CD4-positive, alpha-beta memory T cell (primary cell): ENCODE results near the gene SLC16A8. TPM values are rescaled to one million over a fixed set of nuclear protein-coding genes. Genes with fewer than 3 reads are reported as not detected.

ENCODE experiments used
- CTCF ChIA-PET: fragments of 350-600 bp; sonication (Branson Sonifier 250); formaldehyde crosslinking; loops from one replicate; lab custom pipeline; 2021; ENCODE audit warnings: inconsistent platforms; ENCODE audit not compliant: partially characterized antibody; lab: Charles Lee
- POLR2A ChIA-PET: fragments of 350-600 bp; sonication (Branson Sonifier 250); formaldehyde crosslinking; loops from one replicate; lab custom pipeline; 2021; ENCODE audit not compliant: partially characterized antibody; lab: Charles Lee
- DNase-seq, 5 donors: peaks; one replicate each; pipeline versions ENCODE4 v3.0.0 to v3.0.0-alpha.2; 2020 to 2022; ENCODE audit warnings: mixed read lengths in 1 of 5
- H3K27ac ChIP-seq: one replicate; pipeline ENCODE4 v1.7.0; 2013; ENCODE audit warnings: low read depth, low read length
- H3K27me3 ChIP-seq: 2 replicates; pipeline ENCODE4 v1.7.0; 2013; ENCODE audit warnings: mild to moderate bottlenecking, low read length, moderate library complexity; ENCODE audit not compliant: insufficient read depth
- H3K36me3 ChIP-seq: 2 replicates; pipeline ENCODE4 v1.7.0; 2013; ENCODE audit warnings: mild to moderate bottlenecking, low read length, moderate library complexity; ENCODE audit not compliant: insufficient read depth
- H3K4me1 ChIP-seq: 2 replicates; pipeline ENCODE4 v1.7.0; 2013; ENCODE audit warnings: mild to moderate bottlenecking, low read length, moderate library complexity; ENCODE audit not compliant: insufficient read depth
- H3K4me3 ChIP-seq, 2 donors: one replicate each; pipeline ENCODE4 v1.7.0; 2013; ENCODE audit warnings: low read length in 2 of 2, mild to moderate bottlenecking in 1 of 2
- H3K9me3 ChIP-seq, 2 donors: one replicate each; pipeline ENCODE4 v1.7.0; 2013; ENCODE audit warnings: low read length in 2 of 2, control low read depth in 1 of 2; ENCODE audit not compliant: control insufficient read depth in 1 of 2
- H3K27ac Mint-ChIP-seq, 7 donors: one replicate each; pipeline ENCODE4 v1.8.0; 2020 to 2021; ENCODE audit warnings: mixed read lengths in 7 of 7, mild to moderate bottlenecking in 6 of 7, inconsistent platforms in 3 of 7, moderate library complexity in 3 of 7
- H3K27me3 Mint-ChIP-seq, 2 donors: one replicate each; pipeline ENCODE4 v1.8.0; 2020 to 2021; ENCODE audit warnings: mixed read lengths in 2 of 2
- H3K36me3 Mint-ChIP-seq, 2 donors: one replicate each; pipeline ENCODE4 v1.8.0; 2020 to 2021; ENCODE audit warnings: mixed read lengths in 2 of 2, inconsistent platforms in 1 of 2, mild to moderate bottlenecking in 1 of 2
- H3K4me1 Mint-ChIP-seq, 4 donors: one replicate each; pipeline ENCODE4 v1.8.0; 2020 to 2021; ENCODE audit warnings: mixed read lengths in 4 of 4, mild to moderate bottlenecking in 1 of 4
- H3K4me3 Mint-ChIP-seq, 8 donors: one replicate each; pipeline ENCODE4 v1.8.0; 2020 to 2021; ENCODE audit warnings: mixed read lengths in 8 of 8, mild to moderate bottlenecking in 7 of 8, moderate library complexity in 6 of 8, inconsistent platforms in 3 of 8
- H3K9me3 Mint-ChIP-seq, 8 donors: one replicate each; pipeline ENCODE4 v1.8.0; 2020 to 2021; ENCODE audit warnings: mixed read lengths in 8 of 8, mild to moderate bottlenecking in 5 of 8, inconsistent platforms in 3 of 8, moderate library complexity in 1 of 8
- intact Hi-C: fragments of 100-400 bp; cut with micrococcal nuclease; formaldehyde crosslinking; loops from one replicate; pipeline ENCODE4 v1.15.1; 2023
- polyA plus RNA-seq, 2 donors: library from polyadenylated mRNA; unstranded; fragments of 300-500 nt; fragmentation: Illumina TruSeq; gene quantifications; one replicate each; pipeline ENCODE4 v1.2.3, GENCODE V29; 2021
- total RNA-seq, 2 experiments: library from RNA; stranded (reverse); gene quantifications; one replicate each; pipeline ENCODE4 v1.2.3, GENCODE V29; 2021

Gene SLC16A8
- total and polyA plus RNA-seq, 4 experiments from 2014 or later, result not detected

GRCh38 chr22:38127869-38128268 is 43.9 kb upstream of the SLC16A8 start:
- Histone ChIP-seq H3K27ac (no peak overlapping the region), H3K9me3 (no peaks in the 10 kb centered on the region), H3K27me3 (no peaks in the 10 kb centered on the region), H3K36me3 (peaks cover 12% of the 10 kb centered on the region), H3K4me1 (no peaks in the 10 kb centered on the region), H3K4me3 (no peak overlapping the region)
- intact Hi-C loops, result no loop called here
- H3K9me3 Mint-ChIP-seq, result no peaks in the 10 kb centered on the region
- ChIA-PET POLR2A (no interaction called here), CTCF (no interaction called here)
- no peak for DNase-seq
- no peak overlapping the region for H3K4me3 Mint-ChIP-seq
- no peaks in the 10 kb centered on the region for H3K27me3 Mint-ChIP-seq
- peaks cover 12 to 36% of the 10 kb centered on the region in 2 donors for H3K36me3 Mint-ChIP-seq
- peaks cover 0 to 3% (median under 1%) of the 10 kb centered on the region in 4 donors for H3K4me1 Mint-ChIP-seq
- no peak overlapping the region for H3K27ac Mint-ChIP-seq

GRCh38 chr22:38126928-38127668 is 43.1 kb upstream of the SLC16A8 start:
- H3K27me3 Mint-ChIP-seq, result no peaks in the 10 kb centered on the region
- Histone ChIP-seq H3K27ac (no peak overlapping the region), H3K4me1 (no peaks in the 10 kb centered on the region), H3K27me3 (no peaks in the 10 kb centered on the region), H3K9me3 (no peaks in the 10 kb centered on the region), H3K4me3 (no peak overlapping the region), H3K36me3 (peaks cover 6% of the 10 kb centered on the region)
- intact Hi-C loops, result no loop called here
- H3K4me1 Mint-ChIP-seq, result peaks cover 0 to 3% (median under 1%) of the 10 kb centered on the region in 4 donors
- DNase-seq, result no peak
- no peak overlapping the region for H3K27ac Mint-ChIP-seq
- no peak overlapping the region for H3K4me3 Mint-ChIP-seq
- POLR2A ChIA-PET, result no interaction called here
- CTCF ChIA-PET, result no interaction called here
- peaks cover 7 to 31% of the 10 kb centered on the region in 2 donors for H3K36me3 Mint-ChIP-seq
- H3K9me3 Mint-ChIP-seq, result no peaks in the 10 kb centered on the region

- no peak overlapping the region for H3K27ac Mint-ChIP-seq
- H3K9me3 ChIP-seq, result no peaks in the 10 kb centered on the region
- peaks cover 0 to 3% (median under 1%) of the 10 kb centered on the region in 4 donors for H3K4me1 Mint-ChIP-seq
- ChIA-PET CTCF (no interaction called here), POLR2A (no interaction called here)
- no peaks in the 10 kb centered on the region for H3K27me3 Mint-ChIP-seq
- H3K36me3 Mint-ChIP-seq, result peaks cover 5 to 25% of the 10 kb centered on the region in 2 donors
- H3K27me3 ChIP-seq, result no peaks in the 10 kb centered on the region
- DNase-seq, result no peak
- H3K36me3 ChIP-seq, result peaks cover 4% of the 10 kb centered on the region
- intact Hi-C loops, result no loop called here
- H3K27ac ChIP-seq, result no peak overlapping the region
- H3K9me3 Mint-ChIP-seq, result no peaks in the 10 kb centered on the region
- no peak overlapping the region for H3K4me3 Mint-ChIP-seq
- no peak overlapping the region for H3K4me3 ChIP-seq
- H3K4me1 ChIP-seq, result no peaks in the 10 kb centered on the region
Observed at GRCh38 chr22:38125751-38126201, 41.8 kb upstream of the SLC16A8 start.

- Histone ChIP-seq H3K4me3 (no peak overlapping the region), H3K4me1 (no peaks in the 10 kb centered on the region), H3K27ac (no peak overlapping the region), H3K36me3 (peaks cover 4% of the 10 kb centered on the region), H3K9me3 (no peaks in the 10 kb centered on the region), H3K27me3 (no peaks in the 10 kb centered on the region)
- no peaks in the 10 kb centered on the region for H3K27me3 Mint-ChIP-seq
- H3K4me1 Mint-ChIP-seq, result peaks cover 0 to 3% (median under 1%) of the 10 kb centered on the region in 4 donors
- no peak for DNase-seq
- ChIA-PET POLR2A (no interaction called here), CTCF (interaction anchor here (1.0 kb wide), 1 partner anchor 24 kb away, joined by 3 read pairs; no protein-coding TSS in a partner anchor)
- intact Hi-C loops, result no loop called here
- H3K9me3 Mint-ChIP-seq, result no peaks in the 10 kb centered on the region
- peaks cover 5 to 25% of the 10 kb centered on the region in 2 donors for H3K36me3 Mint-ChIP-seq
- peak overlapping the region in 2 of 7 donors; percentile 17 to 36 for H3K27ac Mint-ChIP-seq
- H3K4me3 Mint-ChIP-seq, result no peak overlapping the region
Observed at GRCh38 chr22:38125038-38125610, 41.1 kb upstream of the SLC16A8 start.

GRCh38 chr22:38124236-38124974 is 40.4 kb upstream of the SLC16A8 start:
- Histone ChIP-seq H3K27me3 (no peaks in the 10 kb centered on the region), H3K27ac (no peak overlapping the region), H3K36me3 (peaks cover 4% of the 10 kb centered on the region), H3K9me3 (no peaks in the 10 kb centered on the region), H3K4me1 (no peaks in the 10 kb centered on the region), H3K4me3 (no peak overlapping the region)
- ChIA-PET CTCF (interaction anchor here (0.7 to 1.2 kb wide), 3 partner anchors 10 to 23 kb away, joined by 3 read pairs; no protein-coding TSS in a partner anchor), POLR2A (no interaction called here)
- Mint-ChIP-seq H3K27ac (peak overlapping the region in 1 of 7 donors; percentile 41), H3K4me3 (no peak overlapping the region), H3K27me3 (no peaks in the 10 kb centered on the region), H3K36me3 (peaks cover 5 to 24% of the 10 kb centered on the region in 2 donors), H3K9me3 (no peaks in the 10 kb centered on the region), H3K4me1 (peaks cover 0 to 3% (median under 1%) of the 10 kb centered on the region in 4 donors)
- intact Hi-C loops, result no loop called here
- DNase-seq, result no peak

- Mint-ChIP-seq H3K36me3 (peaks cover 9 to 21% of the 10 kb centered on the region in 2 donors), H3K4me1 (peaks cover 0 to 3% (median under 1%) of the 10 kb centered on the region in 4 donors), H3K4me3 (no peak overlapping the region), H3K27ac (peak overlapping the region in 1 of 7 donors; percentile 47), H3K9me3 (no peaks in the 10 kb centered on the region), H3K27me3 (no peaks in the 10 kb centered on the region)
- CTCF ChIA-PET, result no interaction called here
- intact Hi-C loops, result no loop called here
- Histone ChIP-seq H3K27me3 (no peaks in the 10 kb centered on the region), H3K27ac (no peak overlapping the region), H3K4me3 (no peak overlapping the region), H3K36me3 (no peaks in the 10 kb centered on the region), H3K4me1 (no peaks in the 10 kb centered on the region), H3K9me3 (no peaks in the 10 kb centered on the region)
- DNase-seq, result no peak
- POLR2A ChIA-PET, result no interaction called here
Observed at GRCh38 chr22:38122616-38123015, 38.6 kb upstream of the SLC16A8 start.
